Caco-2 (cell line): ENCODE measurements around the gene PBRM1. TPM values are rescaled to one million over a fixed set of nuclear protein-coding genes. Genes with fewer than 3 reads are reported as not detected.

Experiments
- BruUV-seq: library from RNA; stranded (reverse); fragments of 400-500 nt; replicated peaks from 2 replicates; lab custom pipeline; 2021; lab: Mats Ljungman, UMichigan
- CTCF ChIA-PET: fragments of 300-600 bp; sonication (Branson Sonifier 250); formaldehyde crosslinking; loops from one replicate; lab custom pipeline; 2022; ENCODE audit warnings: antibody characterized with exemption; lab: Charles Lee
- POLR2A ChIA-PET: fragments of 300-600 bp; sonication (Branson Sonifier 250); formaldehyde crosslinking; loops from one replicate; lab custom pipeline; 2022; ENCODE audit warnings: antibody characterized with exemption; lab: Charles Lee
- DNase-seq, 2 experiments: peaks; one replicate each; pipeline versions ENCODE4 v3.0.0 to v3.0.0-alpha.2; 2020 to 2022
- H3K27me3 ChIP-seq: replicated peaks from 2 replicates; pipeline ENCODE4 v1.6.0; 2011; ENCODE audit warnings: low read length; ENCODE audit not compliant: control insufficient read depth, insufficient read depth
- H3K36me3 ChIP-seq: 2 replicates; pipeline ENCODE4 v1.5.1; 2011; ENCODE audit warnings: low read length; ENCODE audit not compliant: control insufficient read depth, insufficient read depth
- H3K4me1 ChIP-seq: fragments of 250-450 bp; sonication (Bioruptor Pico); 2 replicates; pipeline ENCODE4 v1.5.1; 2020; ENCODE audit warnings: mild to moderate bottlenecking
- H3K4me3 ChIP-seq: 2 replicates; pipeline ENCODE4 v1.5.1; 2011; ENCODE audit warnings: low read depth, mild to moderate bottlenecking, control low read depth, low read length
- H3K9me3 ChIP-seq: fragments of 250-450 bp; sonication (Bioruptor Pico); 2 replicates; pipeline ENCODE4 v1.5.1; 2020; ENCODE audit warnings: mild to moderate bottlenecking, moderate library complexity
- H3K27ac Mint-ChIP-seq: one replicate; pipeline ENCODE4 v1.8.0; 2022; ENCODE audit warnings: mixed read lengths; ENCODE audit not compliant: unreplicated experiment
- H3K27me3 Mint-ChIP-seq: one replicate; pipeline ENCODE4 v1.8.0; 2022; ENCODE audit warnings: mixed read lengths; ENCODE audit not compliant: insufficient read depth, unreplicated experiment
- H3K36me3 Mint-ChIP-seq: one replicate; pipeline ENCODE4 v1.8.0; 2022; ENCODE audit warnings: mild to moderate bottlenecking, mixed read lengths; ENCODE audit not compliant: insufficient read depth, unreplicated experiment
- H3K4me1 Mint-ChIP-seq: one replicate; pipeline ENCODE4 v1.8.0; 2022; ENCODE audit warnings: low read depth, mixed read lengths; ENCODE audit not compliant: unreplicated experiment
- H3K4me3 Mint-ChIP-seq: one replicate; pipeline ENCODE4 v1.8.0; 2022; ENCODE audit warnings: mild to moderate bottlenecking, moderate library complexity, mixed read lengths; ENCODE audit not compliant: unreplicated experiment
- H3K9me3 Mint-ChIP-seq: one replicate; pipeline ENCODE4 v1.8.0; 2022; ENCODE audit warnings: mixed read lengths; ENCODE audit not compliant: unreplicated experiment
- intact Hi-C: fragments of 100-400 bp; cut with micrococcal nuclease; formaldehyde crosslinking; loops from one replicate; pipeline ENCODE4 v1.10.0; 2022; ENCODE audit not compliant: unreplicated experiment
- total RNA-seq: library from RNA; stranded (reverse); gene quantifications from 2 replicates; pipeline ENCODE4 v1.2.3, GENCODE V29; 2022
- TF ChIP-seq, protein P1 (sequence below), 2 experiments: fragments of 200-600 bp in 1 of 2; IDR thresholded peaks; 1 replicate in 1 of 2; 2 replicates in 1 of 2; pipeline versions ENCODE4 v1.5.1 to v1.8.0; 2011 to 2022; ENCODE audit warnings: antibody characterized with exemption in 1 of 2, control low read depth in 1 of 2, inconsistent platforms in 1 of 2, low read depth in 1 of 2, low read length in 1 of 2, mild to moderate bottlenecking in 1 of 2, moderate library complexity in 1 of 2; ENCODE audit not compliant: insufficient read depth in 1 of 2, severe bottlenecking in 1 of 2, unreplicated experiment in 1 of 2

The PBRM1 gene
- total RNA-seq, 1 experiment from 2014 or later = 50.7 TPM

DNA sequence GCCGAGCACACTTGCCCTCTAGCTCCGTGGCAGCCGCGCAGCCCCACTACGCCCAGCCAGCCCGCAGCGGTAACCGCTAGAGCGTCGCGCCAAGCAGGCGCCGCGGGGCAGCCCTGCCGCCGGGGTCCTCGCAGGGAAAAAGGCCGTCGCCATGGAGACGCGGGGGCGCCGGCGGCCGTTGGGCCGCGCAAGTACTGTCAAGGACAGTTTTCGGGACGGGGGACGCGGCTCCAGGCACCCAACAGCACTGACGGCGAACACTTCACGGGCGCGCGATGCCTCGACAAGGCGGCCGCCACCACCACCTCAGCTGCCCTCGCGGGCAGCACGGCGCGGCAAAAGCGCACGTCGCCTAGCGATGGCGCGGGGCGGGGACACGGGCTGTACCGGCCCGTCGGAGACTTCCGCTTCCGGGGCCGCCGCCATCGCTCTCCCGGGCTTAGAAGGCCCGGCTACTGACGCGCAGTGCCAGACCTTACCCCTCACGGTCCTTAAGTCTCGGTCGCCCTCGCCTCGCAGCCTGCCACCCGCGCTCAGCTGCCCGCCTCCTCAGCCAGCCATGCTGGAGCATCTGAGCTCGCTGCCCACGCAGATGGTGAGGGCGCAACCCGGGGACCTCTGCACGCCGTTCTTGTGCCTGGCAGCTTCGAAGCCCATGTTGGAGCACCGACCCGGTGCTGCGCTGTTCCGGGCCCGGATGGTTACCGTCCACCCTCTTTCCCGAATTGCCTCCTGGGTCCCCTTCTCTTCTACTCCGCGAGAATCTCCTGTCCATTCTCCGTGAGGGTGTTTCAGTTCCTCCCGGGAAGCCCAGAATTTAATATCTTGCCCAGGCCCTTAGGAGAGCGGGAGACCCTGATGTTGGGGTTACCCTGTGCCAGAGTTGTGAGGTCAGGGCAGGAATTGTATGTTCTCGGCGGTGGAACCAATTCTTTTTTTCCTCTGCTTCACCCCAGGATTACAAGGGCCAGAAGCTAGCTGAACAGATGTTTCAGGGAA is 20.3 kb upstream of the PBRM1 start, which contains the start of the genes GLT8D1 and SPCS1:
GLT8D1 (minus strand) TSS at position 104 of the 999 bp plus-strand sequence. CDS start 5,331 bp downstream, outside the sequence.
SPCS1 (plus strand) TSS at position 419 of the 999 bp plus-strand sequence; CDS start at position 560, 141 bp downstream.
- CTCF ChIA-PET = no interaction called here
- POLR2A ChIA-PET = interaction anchor here (1.8 kb wide), 1 partner anchor 17 kb away, joined by 7 read pairs; no protein-coding TSS in a partner anchor
- peak; percentile 80 to 87 for DNase-seq
- Histone ChIP-seq H3K9me3 (no peaks in the 10 kb centered on the region), H3K27me3 (no peaks in the 10 kb centered on the region), H3K4me1 (peaks cover 9% of the 10 kb centered on the region; the same call in 1 of the 2 replicates), H3K36me3 (no peaks in the 10 kb centered on the region), H3K4me3 (peak within 1 kb of the TSS; percentile 90)
- Mint-ChIP-seq H3K4me3 (peak within 1 kb of the TSS; percentile 96), H3K4me1 (peaks cover 7% of the 10 kb centered on the region), H3K9me3 (no peaks in the 10 kb centered on the region), H3K36me3 (peaks cover 34% of the 10 kb centered on the region), H3K27me3 (no peaks in the 10 kb centered on the region), H3K27ac (peak within 1 kb of the TSS; percentile 95)
- intact Hi-C loops = no loop called here
- BruUV-seq = no TSS peak
- TF ChIP-seq, protein P1, sequence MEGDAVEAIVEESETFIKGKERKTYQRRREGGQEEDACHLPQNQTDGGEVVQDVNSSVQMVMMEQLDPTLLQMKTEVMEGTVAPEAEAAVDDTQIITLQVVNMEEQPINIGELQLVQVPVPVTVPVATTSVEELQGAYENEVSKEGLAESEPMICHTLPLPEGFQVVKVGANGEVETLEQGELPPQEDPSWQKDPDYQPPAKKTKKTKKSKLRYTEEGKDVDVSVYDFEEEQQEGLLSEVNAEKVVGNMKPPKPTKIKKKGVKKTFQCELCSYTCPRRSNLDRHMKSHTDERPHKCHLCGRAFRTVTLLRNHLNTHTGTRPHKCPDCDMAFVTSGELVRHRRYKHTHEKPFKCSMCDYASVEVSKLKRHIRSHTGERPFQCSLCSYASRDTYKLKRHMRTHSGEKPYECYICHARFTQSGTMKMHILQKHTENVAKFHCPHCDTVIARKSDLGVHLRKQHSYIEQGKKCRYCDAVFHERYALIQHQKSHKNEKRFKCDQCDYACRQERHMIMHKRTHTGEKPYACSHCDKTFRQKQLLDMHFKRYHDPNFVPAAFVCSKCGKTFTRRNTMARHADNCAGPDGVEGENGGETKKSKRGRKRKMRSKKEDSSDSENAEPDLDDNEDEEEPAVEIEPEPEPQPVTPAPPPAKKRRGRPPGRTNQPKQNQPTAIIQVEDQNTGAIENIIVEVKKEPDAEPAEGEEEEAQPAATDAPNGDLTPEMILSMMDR (IDR thresholded peaks at IDR 0.05; ENCODE audit: insufficient read depth in 1 of 2, low read depth in 1 of 2, low read length in 1 of 2, severe bottlenecking in 1 of 2, unreplicated experiment in 1 of 2) = no peak

DNA sequence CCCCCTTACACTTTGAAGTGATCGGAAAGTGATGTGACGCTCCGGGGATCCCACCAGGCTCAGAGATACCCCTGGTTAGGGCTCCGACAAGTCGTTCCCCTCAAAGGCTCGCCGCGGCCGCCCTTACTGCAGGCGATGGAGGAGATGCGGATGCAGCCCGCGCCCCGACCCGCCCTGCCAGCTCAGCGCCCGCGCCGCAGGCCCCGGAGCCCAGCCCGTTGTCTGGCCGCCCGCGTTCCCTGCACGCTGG is 19.6 kb upstream of the PBRM1 start:
- no peaks in the 10 kb centered on the region for H3K36me3 ChIP-seq
- H3K27me3 ChIP-seq = no peaks in the 10 kb centered on the region
- Mint-ChIP-seq H3K4me3 (peak overlapping the region; percentile 96), H3K4me1 (peaks cover 7% of the 10 kb centered on the region), H3K9me3 (no peaks in the 10 kb centered on the region), H3K36me3 (peaks cover 32% of the 10 kb centered on the region), H3K27me3 (no peaks in the 10 kb centered on the region), H3K27ac (peak overlapping the region; percentile 95)
- ChIA-PET CTCF (no interaction called here), POLR2A (interaction anchor here (1.8 kb wide), 1 partner anchor 17 kb away, joined by 7 read pairs; no protein-coding TSS in a partner anchor)
- DNase-seq = no peak
- intact Hi-C loops = no loop called here
- H3K9me3 ChIP-seq = no peaks in the 10 kb centered on the region
- peaks cover 9% of the 10 kb centered on the region; the same call in 1 of the 2 replicates for H3K4me1 ChIP-seq
- BruUV-seq = no TSS peak
- H3K4me3 ChIP-seq = peak overlapping the region; percentile 90
- TF ChIP-seq, protein P1 (IDR thresholded peaks at IDR 0.05; ENCODE audit: insufficient read depth in 1 of 2, low read depth in 1 of 2, low read length in 1 of 2, severe bottlenecking in 1 of 2, unreplicated experiment in 1 of 2) = no peak

DNA sequence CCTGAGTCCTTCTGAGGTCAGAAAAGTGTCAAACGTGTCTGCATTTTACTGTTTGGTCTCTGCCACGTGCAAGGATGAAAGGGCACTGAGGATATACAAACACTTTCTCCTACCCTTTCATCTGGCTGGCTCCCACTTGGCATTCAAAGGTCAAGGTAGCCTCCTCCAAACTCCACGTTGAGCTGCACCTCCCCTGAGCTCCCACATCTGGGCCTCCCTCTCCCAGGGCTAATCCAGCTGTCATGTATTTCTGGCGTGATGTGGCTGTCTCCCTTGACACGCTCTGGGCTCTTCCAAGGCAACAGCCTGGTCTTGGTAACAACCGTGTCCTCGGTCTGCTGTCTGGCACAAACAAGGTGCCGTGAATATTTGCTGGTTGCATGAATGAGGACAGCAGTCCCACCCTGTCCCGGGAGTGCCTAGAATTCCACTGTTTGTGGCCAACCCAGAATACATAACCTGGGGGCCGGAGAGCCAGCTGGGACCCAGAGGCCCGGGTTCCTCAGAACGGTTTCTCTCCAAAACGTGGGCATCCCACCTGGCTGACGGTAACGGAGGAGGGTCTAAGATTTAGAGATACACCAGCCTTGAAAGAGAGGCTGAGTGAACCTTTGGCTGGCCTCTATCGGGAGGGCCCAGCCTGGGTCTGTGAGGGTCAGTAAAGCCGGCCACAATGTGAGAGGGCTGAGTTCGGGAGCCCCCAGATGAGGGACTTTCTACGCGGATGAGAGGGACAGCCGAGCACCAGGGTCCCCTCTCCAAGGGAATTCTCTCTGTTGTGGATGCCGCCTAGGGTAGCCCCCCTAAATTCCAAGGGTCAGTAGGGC is 19.1 kb upstream of the PBRM1 start:
- peak; percentile 50 to 56 for DNase-seq
- peak overlapping the region; percentile 90 for H3K4me3 ChIP-seq
- BruUV-seq = no TSS peak
- H3K9me3 ChIP-seq = no peaks in the 10 kb centered on the region
- ChIA-PET POLR2A (interaction anchor here (1.8 kb wide), 1 partner anchor 16 kb away, joined by 7 read pairs; no protein-coding TSS in a partner anchor), CTCF (no interaction called here)
- TF ChIP-seq, protein P1 (IDR thresholded peaks at IDR 0.05; ENCODE audit: insufficient read depth in 1 of 2, low read depth in 1 of 2, low read length in 1 of 2, severe bottlenecking in 1 of 2, unreplicated experiment in 1 of 2) = no peak
- H3K27ac Mint-ChIP-seq = peak overlapping the region; percentile 95
- H3K36me3 Mint-ChIP-seq = peaks cover 27% of the 10 kb centered on the region
- H3K4me1 Mint-ChIP-seq = peaks cover 7% of the 10 kb centered on the region
- H3K4me1 ChIP-seq = peaks cover 9% of the 10 kb centered on the region; the same call in 1 of the 2 replicates
- H3K27me3 ChIP-seq = no peaks in the 10 kb centered on the region
- H3K9me3 Mint-ChIP-seq = no peaks in the 10 kb centered on the region
- no peaks in the 10 kb centered on the region for H3K27me3 Mint-ChIP-seq
- H3K36me3 ChIP-seq = no peaks in the 10 kb centered on the region
- peak overlapping the region; percentile 96 for H3K4me3 Mint-ChIP-seq
- intact Hi-C loops = no loop called here
